GM21786 (cell line): Measurements from ENCODE around the gene KLHL25.
"Not testable (repeated sequence)": the region's sequence is repeated elsewhere in the genome, so short reads cannot be mapped to it uniquely, and the experiment has no call there.

Experiments
- ATAC-seq: cut with Tn5 transposase; IDR thresholded peaks from one replicate; pipeline ENCODE4 v1.9.1; 2021; ENCODE audit not compliant: unreplicated experiment

The KLHL25 gene, protein sequence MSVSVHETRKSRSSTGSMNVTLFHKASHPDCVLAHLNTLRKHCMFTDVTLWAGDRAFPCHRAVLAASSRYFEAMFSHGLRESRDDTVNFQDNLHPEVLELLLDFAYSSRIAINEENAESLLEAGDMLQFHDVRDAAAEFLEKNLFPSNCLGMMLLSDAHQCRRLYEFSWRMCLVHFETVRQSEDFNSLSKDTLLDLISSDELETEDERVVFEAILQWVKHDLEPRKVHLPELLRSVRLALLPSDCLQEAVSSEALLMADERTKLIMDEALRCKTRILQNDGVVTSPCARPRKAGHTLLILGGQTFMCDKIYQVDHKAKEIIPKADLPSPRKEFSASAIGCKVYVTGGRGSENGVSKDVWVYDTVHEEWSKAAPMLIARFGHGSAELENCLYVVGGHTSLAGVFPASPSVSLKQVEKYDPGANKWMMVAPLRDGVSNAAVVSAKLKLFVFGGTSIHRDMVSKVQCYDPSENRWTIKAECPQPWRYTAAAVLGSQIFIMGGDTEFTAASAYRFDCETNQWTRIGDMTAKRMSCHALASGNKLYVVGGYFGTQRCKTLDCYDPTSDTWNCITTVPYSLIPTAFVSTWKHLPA

DNA sequence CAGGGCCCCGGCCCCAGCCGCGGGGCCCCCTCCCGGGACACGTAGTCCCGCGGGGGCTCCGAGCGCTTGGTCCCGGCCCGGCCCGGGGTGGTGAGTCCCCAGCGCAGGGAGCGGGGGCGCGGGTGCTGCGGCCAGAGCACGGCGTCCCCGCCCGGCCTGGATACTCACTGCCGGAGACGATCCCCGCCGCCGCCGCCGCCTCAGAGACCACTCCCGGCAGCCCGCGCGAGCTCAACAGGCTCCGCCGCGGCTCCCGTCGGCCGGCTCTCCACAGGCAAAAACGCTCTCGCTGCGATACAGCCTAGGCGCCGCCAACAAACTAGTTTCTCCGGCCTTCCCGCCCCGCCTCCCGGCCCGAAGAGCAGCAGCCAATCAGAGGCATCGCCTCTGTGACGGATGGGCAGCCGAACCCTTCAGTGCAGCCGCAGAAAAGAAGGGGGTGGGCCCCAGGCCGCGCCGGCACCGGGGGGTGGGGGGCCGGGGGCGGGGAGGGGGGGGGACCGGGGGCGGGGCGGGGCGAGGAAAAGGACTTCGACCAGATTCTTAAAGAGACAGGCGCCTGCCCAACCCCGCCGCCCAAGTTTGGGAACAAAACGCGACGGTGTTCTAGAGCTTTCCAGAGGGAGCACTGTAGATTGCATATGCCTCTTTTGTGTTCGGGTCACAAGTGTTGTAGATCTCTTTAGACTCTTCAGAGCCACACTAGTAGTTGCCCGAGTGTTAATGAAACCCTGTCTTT lies at the start of gene KLHL25:
Gene KLHL25, minus strand, starts transcription at position 328 of the 739 bp plus-strand sequence. CDS start 25,115 bp downstream, outside the sequence.
- ATAC-seq, result peak; percentile 99

- ATAC-seq, result no peak
Measured at GRCh38 chr15:85840802-85841152, 46.1 kb upstream of the KLHL25 start.

GRCh38 chr15:85840079-85840801 lies 45.5 kb upstream of the KLHL25 start:
- peak; percentile 96 for ATAC-seq

DNA sequence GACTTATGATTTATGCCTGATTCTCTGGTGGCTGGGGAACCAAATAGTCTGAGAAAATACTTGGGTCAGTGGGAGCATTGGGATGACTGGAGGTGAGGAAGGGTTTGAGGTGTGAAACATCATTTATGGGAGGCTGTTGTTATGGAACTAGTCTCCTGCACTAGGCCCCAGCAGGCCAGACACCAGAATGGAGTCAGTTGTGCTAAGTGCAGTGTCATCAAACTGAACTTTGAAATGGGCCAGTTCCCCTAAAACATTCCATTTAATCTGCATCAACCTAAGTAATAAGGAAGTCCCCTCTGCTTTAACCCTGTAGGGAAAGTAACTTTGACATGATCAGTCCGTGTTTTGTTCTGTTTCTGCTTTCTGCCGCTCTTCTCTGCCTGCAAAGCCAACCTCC lies 44.9 kb upstream of the KLHL25 start:
- no peak for ATAC-seq

DNA sequence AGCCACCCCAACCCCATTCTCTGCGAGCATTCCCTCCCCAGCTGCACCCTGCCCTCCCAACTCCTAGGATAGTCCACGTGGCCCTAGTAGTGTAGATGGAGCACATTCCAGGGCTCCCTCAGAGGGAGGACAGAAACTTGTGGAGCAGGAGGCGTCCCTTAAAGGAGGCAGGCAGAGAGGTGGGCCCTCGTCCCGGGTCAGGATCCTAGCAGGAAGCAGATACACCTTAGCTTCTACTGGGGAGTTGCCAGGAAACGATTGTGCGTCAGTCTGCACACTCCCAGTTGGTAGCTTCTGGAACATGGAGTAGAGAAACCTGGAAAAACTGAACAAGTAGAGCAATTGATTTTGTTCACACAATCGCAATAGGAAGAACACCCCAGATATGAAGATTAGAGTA lies 43.9 kb upstream of the KLHL25 start:
- ATAC-seq, result no peak

DNA sequence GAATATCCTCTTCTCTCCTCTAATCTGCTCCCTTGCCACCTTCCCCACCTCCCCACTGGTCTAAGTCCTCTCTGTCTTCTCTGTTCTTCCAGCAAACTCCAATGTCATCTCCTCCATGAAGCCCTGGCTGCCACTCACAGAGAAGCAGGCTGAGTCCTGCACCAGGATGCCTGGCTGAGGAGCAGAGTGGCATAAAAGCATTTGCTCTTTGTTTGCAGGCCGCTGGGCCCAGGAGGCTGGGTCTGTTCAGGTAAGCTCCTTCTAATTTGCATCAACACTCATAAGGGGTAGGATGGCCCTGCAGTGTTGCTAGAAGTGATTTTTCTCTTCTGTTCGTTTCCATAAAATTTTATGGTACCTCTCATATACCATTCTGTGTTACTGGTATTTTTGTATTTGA lies 43.2 kb upstream of the KLHL25 start:
- ATAC-seq, result no peak

DNA sequence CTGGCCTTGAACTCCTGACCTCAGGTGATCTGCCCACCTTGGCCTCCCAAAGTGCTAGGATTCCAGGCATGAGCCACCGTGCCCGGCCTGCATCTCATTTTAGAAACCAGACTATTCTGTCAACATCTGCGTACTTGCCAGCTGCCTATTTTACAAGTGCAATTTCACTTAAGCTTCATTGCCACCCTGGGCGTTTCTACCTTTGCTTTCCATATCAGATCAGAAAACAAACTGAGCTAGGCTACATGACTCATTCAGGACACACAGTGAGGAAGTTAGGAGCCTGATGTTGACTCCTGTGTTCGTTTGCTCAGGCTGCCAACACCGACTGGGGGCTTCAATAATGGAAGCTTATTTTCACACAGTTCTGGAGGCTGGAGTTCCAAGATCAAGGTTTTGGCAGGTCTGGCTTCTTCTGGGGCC lies 42.3 kb upstream of the KLHL25 start:
- no peak for ATAC-seq

- no peak for ATAC-seq
Measured at GRCh38 chr15:85834651-85835050, 39.9 kb upstream of the KLHL25 start.

DNA sequence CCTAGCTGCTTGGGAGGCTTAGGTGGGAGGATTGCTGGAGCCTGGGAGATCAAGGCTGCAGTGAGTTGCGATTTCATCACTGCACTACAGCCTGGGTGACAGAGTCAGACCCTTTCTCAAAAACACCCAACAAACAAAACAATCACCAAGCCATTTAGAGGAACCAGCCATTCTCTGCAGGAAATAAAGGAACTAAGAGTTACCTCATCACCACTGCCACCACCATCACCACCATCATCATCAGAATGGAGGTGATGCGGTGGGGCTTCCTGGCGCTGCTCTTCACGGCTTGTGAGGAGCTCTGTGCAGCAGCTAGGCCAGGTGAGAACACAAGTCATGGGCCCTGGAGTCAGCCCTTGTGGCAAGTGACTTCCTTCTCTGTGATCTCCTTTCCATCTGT lies 37.7 kb upstream of the KLHL25 start:
- ATAC-seq, result no peak

DNA sequence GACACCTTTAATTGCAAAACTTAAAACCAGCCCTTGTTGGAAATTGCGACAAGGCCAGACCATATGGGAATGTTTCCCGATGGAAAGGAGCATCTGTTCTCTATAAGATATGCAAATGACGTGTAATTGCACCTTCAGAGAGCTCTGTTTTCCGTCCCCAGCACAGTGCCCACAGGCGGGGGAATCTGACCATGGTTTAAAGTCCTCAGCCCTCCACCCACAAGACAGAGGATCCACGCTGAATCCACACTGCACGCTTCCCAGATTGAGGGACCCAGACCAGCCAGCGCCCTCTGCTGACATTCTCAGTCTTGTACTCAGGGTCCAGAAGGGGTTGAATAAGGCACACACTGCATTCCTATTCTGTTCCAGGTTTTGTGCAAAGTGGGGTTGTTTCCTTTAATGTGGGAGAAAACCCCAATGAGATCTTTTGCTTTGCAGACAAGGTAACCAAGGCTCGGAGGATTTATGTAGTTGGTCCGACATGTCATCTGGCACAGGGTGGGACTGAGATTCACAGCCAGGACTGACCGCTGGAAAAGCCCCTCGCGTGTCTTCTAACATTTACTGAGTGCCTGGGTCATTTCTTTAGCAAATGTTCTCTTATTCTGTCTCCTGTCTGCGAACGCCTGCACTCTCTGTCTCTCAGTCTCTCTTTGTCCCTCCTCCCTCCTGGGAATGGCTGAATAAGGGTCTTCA lies 36.8 kb upstream of the KLHL25 start:
- no peak for ATAC-seq

DNA sequence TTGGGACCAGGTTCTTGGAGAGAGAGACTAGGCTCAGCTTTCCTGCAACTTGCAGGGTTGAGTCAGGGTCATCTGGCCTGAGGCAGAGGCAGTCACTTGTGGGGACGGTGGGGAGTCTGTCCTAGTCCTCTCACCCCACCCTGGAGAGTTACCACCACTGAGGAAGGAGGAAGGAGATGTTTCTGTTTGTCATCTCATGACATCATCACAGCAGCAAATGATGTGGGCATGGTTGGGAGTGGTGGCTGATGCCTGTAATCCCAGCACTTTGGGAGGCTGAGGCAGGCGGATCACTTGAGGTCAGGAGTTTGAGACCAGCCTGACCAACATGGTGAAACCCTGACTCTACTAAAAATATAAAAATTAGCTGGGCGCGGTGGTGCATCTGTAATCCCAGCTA lies 35.0 kb upstream of the KLHL25 start:
- ATAC-seq, result not testable (repeated sequence)

DNA sequence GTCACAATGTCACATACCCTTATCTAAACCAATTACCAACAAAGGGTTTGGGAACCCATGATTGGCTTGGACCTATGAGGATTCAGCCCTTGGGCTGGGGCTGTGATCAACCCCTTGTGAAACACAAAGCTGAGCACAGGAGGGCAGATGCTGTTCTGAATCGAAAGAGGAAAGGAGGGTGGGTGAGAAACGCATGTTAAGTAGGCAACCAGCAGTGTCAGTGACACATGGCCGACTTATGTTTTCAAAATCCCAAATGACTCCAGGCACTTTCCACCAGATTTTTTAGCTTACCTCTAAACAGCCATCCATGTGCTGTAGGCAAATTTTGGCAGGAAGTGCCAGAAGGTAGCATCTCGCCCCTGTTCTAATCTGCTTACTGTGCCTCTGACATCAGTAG lies 34.1 kb upstream of the KLHL25 start:
- ATAC-seq, result no peak

DNA sequence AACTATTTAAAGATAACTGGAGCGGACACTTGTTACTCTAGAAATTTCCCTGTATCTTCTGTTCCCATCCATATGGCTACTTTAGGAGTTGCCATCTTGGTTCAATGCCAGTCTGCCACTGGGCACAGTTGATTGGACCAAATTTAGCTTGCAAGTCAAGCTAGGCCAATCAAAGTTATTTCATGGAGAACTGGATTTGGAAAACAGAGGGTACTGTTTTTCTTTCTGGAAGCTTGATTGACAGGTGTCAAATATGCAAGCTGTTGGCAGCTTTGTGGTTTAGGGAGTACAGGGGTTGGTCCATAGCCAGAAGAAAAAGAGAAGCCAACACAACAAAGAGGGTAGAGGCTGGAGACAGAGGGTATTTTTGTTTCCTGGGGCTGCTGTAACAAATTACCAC lies 33.4 kb upstream of the KLHL25 start:
- no peak for ATAC-seq

DNA sequence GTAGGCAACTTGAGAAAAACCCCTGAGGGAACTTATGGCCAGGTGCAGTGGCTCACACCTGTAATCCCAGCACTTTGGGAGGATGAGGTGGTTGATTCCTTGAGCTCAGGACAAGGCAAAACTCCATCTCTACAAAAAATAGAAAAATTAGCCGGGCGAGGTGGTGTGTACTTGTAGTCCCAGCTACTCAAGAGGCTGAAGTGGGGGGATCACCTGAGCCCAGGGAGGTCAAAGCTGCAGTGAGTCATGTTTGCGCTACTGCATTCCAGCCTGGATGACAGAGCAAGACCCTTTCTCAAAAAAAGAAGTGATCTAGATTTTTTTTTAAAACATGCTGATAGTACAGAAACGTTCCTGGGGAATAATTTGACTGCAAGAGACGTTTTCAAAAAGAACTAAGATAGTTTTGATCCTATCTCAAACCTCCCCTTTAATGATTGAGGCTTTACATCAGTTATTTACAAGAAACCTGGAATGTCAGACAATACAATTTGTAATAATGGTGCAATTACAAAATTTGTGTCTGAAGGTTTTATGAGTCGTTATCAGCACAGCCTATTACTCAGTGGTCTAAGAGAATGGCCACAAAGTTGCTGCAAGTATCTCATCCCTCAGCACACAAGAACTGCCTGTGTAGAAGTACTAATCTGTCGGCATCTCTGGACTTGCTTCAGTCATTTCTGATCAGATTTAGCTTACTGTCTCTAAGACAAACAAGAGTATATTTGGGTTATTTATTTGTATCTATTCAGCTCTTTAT lies 32.2 kb upstream of the KLHL25 start:
- no peak for ATAC-seq

- no peak for ATAC-seq
Measured at GRCh38 chr15:85825719-85826118, 31.0 kb upstream of the KLHL25 start.

DNA sequence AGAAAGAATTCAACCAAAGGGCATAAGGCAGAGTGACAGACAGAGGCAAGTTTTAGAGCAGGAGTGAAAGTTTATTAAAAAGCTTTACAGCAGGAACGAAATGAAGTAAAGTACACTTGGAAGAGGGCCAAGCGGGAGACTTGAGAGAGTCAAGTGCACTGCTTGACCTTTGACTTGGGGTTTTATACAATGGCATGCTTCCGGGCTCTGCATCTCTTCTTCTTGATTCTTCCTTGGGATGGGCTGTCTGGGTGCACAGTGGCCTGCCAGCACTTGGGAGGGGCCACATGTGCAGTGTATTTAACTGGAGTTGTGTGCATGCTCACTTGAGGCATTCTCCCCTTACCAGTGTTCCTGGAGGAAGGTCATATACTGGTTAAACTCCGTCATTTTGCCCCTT lies 30.4 kb upstream of the KLHL25 start:
- ATAC-seq, result no peak

DNA sequence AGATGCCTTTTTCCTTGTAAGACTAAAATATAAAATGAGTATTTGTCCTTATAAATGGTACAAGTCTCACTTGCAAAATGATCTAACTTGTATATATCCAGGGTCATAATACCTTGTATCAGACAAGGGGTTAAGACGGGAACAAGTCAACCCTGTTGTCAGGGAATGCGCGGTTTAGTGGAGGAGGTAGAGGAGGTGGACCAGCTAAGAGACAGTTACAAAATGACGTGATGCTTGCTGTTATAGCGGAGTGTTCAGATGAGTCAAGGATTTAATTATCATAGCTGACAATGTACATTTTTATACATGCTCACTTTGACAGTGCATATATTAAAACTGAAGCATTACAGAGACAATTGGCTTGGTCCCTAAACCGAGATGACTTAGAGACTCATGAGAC lies 26.8 kb upstream of the KLHL25 start:
- ATAC-seq, result no peak

GRCh38 chr15:85819938-85820337 lies 25.2 kb upstream of the KLHL25 start:
- ATAC-seq, result no peak

GRCh38 chr15:85813234-85813633 lies 18.5 kb upstream of the KLHL25 start:
- no peak for ATAC-seq

- no peak for ATAC-seq
Measured at GRCh38 chr15:85810075-85810474, 15.3 kb upstream of the KLHL25 start.
